Right hindlimb (tissue), 1 donor: Measurements from ENCODE around the gene CNIH3.
"Not testable (repeated sequence)": the region's sequence is repeated elsewhere in the genome, so short reads cannot be mapped to it uniquely, and the experiment has no call there.

ENCODE experiments used
- DNase-seq: peaks from one replicate; pipeline ENCODE4 v3.0.0-alpha.2; 2018

CNIH3 gene

DNA sequence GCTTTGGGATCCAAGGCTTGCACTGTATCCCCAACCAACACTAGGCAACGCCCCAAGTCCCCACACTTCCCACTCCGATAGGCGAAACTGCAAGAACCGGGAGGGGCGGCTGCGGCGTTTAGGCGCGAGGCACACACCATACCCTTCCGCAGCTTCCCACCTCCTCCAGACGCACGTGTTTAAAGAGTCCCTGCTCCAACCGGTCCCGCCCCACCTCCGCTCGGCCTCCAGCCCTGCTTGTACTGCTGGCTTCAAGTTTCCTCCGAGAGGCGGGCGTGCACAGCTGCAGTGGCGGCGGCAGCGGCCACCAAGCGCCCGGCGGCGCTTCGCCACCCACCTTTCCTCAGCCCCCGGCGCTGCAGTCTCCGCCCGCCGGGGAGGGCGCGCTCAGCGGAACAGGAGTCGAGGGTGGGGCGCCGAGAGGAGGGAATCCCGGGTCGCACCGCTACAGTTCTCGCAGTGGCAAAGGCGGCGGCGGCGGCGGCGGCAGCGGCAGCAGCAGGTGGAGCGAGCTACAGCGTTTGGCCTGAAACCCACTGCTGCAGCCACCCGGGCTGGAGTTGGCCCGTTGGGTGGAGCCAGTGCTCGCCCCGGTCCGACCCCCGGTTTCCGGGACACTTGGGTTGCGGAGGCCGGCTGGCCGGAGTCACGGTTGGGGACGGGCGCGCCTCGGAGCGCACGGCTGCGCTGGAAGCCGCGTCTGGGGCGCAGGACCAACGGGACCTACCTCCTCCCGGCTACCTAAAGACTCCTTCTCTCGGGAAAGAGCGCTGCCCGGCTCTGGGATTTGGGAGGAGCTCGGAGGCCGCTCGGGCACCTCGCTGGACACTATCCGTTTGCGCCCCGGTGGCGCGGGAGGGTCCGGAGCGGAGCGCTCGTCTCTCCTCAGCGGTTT lies at the start of gene CNIH3:
Gene CNIH3 (plus strand): TSS at position 457 of the 895 bp plus-strand sequence. CDS start 858 bp downstream, outside the sequence.
- DNase-seq = peak; percentile 62

DNA sequence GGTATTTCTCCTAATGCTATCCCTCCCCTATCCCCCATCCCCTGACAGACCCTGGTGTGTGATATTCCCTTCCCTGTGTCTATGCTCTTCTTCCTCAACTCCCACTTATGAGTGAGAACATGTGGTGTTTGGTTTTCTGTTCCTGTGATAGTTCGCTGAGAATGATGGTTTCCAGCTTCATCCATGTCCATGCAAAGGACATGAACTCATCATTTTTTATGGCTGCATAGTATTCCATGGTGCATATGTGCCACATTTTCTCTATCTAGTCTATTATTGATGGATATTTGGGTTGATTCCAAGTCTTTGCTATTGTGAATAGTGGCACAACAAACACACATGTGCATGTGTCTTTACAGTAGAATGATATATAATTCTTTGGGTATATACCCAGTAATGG lies 49.6 kb upstream of the CNIH3 start:
- not testable (repeated sequence) for DNase-seq

DNA sequence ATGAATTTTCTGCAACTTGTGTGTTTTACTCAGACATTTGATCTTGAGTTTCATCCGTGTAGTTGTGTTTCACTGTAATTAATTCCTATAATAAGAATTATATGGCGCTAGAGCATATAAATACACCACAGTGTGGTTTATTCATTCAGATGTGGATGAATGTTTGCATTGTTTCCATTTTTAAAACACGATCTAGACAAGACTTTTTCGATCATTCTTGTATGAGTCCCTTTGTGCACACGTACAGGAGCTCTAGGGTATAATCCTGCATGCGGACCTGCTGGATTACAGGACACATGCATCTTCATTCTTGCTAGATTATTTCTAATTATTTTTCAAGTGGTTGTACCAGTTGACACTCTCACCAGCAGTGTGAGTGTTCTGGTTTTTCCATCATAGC lies 46.8 kb upstream of the CNIH3 start:
- no peak for DNase-seq

DNA sequence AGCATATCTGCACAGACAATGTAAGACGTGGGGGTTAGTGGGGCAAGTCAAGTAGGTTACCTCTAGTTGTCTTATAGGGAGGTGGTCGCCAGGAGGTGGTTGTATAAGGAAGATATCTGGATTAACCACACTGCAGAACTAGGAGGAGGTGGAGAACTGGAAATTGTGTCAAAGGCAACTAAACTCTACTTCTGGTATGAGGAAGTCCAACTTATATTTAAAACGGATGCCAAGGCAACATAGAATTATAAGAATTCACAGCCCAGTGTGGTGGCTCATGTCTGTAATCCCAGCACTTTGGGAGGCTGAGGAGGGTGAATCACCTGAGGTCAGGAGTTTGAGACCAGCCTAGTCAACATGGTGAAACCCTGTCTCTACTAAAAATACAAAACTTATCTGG lies 44.1 kb upstream of the CNIH3 start:
- not testable (repeated sequence) for DNase-seq

DNA sequence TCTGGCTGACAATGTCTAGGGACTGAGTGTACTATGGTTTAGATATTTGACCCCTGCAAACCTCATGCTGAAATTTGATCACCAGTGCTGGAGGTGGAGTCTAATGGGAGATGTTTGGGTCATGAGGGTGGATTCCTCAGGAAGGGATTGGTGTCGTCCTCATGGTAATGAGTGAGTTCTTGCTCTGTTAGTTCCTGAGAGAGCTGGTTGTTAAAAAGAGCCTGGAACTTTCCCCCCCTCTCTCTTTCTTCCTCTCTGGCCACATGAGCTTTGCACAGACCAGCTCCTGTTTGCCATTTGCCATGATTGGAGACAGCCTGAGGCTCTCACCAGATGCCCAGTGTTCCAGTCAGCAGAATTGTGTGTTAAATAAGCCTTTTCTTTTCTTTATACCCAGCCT lies 36.6 kb upstream of the CNIH3 start:
- no peak for DNase-seq

DNA sequence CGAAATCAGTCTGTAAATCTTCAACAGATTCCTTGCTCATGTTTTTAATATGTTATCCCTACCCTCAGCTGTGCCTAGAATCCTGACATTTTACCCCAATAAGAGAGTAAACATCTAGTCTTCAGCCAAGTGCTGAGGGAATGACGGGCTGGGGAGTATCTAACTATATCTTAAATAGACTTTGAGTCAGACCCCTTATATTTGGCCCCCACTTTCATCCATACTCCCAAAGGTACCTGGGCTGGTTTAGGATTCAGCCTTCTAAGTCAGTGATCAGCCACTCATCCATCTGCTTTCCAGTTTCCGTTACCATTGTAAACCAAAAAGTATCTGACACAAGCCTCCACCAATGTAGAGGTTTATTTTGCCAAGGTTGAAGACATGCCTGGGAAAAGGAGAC lies 36.1 kb upstream of the CNIH3 start:
- DNase-seq = no peak

DNA sequence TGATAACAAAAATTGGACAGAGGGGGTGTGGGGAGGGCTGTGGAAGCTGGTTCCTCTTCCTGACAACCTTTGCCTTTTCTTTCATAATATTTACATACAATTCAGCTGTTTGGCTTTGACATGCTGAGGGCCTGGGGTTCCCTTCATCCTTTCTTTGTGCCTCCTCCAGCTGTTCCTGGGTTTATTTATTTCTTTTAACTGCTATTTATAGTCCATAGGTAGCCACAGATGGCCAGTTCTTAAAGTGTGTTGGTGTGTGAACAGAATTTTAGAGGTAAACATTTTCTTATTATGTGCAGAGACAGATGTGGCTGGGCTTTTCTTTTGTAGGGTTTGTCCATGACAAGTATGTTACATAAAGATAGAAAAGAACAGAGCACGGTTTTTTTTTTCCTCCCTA lies 34.1 kb upstream of the CNIH3 start:
- DNase-seq = no peak

DNA sequence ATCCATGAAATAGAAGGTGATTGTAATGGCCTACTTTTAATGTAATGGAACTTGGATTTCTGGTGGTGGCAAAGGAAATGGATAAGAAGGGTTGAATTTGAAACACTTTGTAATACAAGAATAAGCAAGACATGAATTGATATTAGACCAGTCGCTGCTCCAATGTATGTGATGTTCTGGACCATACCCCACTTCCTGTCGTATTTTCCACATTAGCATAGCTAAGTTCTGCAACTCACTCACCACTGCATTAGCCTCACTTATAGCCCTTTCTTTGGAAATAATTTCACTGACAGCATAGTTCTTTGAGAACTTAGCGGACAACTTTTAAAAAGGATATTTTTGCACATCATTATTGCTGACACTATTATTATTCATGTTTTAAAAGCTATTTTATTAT lies 32.3 kb upstream of the CNIH3 start:
- no peak for DNase-seq

DNA sequence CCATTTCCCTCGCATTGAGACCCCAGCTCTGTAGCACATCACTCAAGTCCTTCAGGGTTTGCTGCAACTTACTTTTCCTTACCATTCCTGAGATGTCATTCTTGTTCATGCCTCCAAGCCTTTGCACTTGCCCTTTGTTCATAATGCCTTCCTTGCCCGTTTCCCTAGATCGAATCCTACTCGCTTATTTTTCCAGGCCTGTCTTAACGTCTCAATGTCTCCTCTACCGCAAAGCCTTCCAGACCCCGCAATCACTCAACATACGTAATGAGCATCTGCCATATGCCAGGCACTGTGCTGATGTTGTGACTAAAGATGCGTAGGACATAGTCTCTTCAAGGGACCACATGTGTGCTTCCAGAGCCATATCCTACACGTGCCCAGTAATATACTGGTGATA lies 31.1 kb upstream of the CNIH3 start:
- DNase-seq = no peak

DNA sequence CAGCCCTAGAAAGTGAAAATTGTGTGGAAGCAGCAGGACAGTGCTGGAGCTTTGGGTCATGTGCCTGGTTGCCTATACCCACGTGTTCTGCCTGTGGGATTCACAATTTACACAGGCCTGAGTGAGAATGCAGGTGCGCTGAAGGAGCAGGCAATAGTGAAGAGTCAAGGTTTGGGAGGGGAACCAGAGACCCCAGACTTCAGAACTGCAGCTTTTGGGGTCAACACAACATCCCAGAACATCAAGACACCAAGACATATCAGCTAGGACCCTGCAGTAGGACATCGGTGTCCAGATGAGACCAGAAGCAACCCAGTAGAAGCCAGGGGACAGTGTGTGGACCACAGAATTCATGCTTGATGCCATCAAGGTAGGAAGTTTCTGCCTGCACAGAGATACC lies 29.1 kb upstream of the CNIH3 start:
- no peak for DNase-seq

DNA sequence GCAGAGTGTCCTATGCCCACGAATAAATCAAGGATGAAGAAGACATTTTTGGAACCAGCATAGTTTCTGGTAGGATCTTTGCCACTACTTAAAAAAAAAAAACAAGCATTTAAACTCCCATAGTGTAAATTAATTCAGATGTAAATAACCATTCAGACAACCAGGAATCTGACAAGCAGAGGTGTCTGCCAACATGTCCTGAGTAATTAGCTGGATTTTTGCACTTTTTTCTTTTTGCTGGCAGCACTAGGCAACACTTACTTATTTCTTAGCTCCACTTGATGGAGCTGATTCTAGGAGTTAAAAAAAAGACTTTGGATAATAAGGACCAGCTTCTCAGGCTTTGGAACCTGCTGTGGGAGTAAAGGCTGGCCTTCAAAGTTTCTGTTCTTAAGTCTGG lies 27.6 kb upstream of the CNIH3 start:
- no peak for DNase-seq

DNA sequence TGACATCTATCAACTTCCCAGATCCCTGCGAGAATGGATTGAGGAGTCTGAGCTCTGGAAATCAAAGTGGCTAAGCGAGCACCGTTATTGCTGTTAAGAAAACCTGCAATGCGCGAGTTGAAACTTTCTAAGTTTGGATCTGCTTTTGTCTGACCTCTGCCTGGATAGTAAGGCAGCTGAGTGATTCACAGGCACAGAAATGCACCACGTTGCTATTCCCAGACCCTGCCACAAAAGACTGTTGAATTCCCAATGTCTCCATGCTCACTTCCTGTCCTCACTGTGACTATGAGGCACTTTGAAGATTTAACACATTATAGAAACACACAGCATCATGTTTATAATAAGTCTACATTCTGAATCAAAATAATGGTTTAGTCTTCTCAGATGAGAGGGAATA lies 27.1 kb upstream of the CNIH3 start:
- no peak for DNase-seq

DNA sequence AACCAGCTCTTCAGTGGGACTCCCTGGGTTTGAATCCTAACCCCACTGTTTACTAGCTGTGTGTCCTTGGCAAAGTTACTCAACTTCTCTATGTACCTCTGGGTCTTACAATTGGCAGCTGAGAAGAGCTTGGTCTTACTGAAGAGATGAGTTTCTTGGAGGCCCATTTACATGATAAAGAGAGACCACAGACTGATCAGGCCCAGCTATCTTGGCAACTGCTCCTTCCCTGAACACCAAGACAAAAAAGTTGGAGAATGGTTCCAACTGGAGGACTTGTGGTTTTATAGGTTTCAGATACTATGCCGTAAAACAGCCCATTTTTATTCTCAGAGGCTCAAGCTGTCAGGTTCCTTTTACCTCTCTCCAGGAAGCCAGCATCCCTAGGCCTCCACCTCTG lies 24.8 kb upstream of the CNIH3 start:
- no peak for DNase-seq

DNA sequence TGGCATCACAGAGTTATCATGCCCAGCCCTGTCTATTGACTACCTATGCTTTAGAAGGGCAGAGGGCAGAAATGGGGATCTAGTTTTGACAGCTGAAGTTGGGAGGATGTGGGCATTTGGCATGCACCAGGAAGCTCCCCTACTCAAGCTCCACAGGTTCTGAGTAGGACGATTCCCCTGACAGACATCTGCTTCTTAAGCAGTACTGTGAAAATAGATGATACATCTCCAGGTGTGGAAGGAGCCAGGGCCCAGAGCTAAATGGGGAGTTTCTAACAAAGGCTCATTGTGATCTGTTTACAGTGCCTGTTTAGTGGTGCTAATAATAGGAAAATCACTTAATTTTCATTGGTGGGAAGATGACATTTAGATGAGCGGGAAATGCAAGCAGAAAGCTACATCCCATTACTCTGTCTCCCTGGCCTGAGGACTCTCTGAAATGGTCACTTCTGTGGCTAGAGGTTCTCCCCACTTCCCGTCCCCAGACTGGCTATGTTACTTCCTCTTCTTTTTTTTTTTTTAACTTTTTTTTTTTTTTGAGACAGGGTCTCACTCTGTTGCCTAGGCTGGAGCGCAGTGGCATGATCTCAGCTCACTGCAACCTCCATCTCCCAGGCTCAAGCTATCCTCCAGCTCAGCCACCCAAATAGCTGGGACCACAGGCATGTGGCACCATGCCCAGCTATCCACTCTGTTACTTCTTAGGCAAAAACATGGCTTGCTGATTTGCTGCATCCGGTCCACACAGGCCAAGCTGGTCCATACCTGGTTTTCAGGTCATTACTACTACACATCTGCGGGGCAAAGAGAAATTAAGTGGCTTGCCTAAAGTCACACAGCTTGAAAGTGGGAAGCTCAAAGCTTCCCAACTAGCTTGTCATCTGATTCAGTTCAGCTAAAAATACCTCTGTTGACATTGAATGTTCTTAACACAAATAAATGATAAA lies 23.2 kb upstream of the CNIH3 start:
- peak; percentile 56 for DNase-seq

DNA sequence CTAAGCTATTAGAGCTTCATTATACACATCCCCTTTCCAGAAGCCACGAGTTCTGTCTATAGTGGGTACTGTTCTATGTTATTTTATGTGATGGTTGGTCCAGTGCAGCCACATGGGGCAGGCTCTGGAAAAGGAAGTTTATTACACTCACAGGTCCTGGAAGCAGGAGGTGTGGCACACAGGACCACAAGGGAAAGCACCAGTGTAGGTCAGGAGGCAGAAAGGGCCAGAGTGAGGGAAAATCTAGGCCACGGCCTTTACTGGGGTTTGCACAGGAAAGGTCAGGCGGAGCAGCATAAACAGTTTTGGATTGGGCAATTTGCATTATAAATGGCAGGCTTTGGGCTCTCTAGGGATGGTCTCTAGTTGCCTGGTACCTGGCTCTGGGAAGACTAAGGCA lies 21.8 kb upstream of the CNIH3 start:
- DNase-seq = no peak

DNA sequence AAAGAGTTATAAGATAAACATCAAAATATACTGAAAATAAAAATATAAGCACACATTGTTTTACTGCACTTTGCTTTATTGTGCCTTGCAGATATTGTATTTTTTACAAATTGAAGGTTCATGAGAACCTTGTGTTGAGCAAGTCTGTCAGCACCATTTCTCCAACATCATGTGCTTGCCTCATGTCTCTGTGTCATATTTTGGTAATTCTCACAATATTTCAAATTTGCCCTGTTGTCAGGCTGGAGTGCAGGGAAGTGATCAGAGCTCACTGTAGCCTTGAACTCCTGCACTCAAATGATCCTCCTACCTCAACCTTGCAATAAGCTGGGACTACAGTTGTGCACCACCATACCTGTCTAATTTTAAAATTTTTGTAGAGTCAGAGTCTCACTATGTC lies 21.3 kb upstream of the CNIH3 start:
- no peak for DNase-seq

DNA sequence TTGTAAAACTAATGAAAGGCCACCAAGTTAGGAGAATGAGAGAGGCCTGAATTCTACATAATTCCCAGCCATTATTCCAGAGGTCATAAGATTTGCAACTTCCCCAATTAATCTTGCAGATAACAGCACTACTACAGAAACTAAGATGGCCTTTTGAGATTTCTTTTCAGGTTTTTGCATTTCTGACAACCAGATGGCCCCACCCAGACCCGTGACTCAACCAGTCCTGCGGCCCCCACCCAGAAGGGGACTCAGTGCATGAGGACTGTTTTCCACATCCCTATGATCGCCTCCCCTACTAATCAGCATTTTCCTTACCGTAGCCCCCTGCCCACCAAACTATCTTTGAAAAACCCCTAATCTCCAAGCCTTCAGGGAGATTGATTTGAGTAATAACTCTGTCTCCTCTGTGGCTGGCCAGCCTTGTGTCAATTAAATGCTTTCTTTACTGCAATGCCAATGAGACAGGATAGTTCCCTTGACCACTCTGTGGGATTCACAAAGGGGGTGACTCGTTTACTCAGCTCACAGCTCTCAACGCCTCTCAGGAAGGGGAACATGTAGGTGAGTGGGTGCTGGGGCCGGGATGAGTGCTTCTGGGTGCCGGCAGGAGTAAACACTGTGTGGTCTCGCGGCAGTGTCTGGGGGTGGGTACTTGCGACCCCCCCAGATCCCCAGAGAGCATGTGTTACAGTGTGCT lies 10.5 kb upstream of the CNIH3 start:
- no peak for DNase-seq

DNA sequence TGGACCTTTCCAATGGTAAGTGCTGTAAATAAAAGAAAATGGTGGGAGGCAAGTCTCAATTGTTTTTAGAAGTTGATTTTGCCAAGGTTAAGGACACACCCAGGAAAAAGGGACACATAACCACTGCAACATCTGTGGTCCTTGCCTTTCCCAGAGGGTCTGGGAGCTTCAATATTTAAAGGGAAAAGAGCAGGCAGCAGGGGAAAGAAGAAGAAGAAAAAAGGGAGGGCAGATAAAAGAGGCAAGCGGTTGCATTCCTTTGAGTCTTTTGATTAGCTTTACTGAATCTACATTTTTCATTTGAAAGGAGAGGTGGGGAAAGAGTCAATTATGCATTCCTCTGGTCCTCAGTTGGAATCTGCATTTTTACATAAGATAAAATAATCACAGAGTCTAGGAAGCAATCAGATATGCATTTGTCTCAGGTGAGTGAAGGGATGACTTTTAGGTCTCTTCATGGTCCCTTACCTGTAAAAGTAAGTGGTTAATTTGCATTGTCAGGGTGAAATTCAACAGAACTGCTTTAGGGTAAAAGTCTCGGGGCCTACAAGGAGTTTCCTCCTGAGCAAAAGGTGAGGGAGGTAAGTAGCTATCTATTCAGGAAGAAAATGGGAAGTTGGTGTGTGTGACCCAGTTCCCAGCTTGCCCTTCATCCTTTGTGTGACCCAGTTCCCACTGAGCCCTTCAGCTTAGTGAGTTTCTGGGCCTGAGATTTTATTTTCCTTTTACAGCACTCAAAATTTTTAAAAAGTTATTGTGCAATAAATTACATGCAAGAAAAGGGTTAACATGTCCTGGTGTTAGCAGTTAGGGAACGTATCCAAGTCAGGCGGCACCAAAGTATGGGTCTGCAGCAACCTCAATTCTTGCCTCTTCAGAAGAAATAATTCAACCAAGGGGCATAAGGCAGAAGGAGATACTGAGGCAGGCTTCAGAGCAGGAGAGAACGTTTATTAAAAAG lies 8.6 kb upstream of the CNIH3 start:
- DNase-seq = no peak

DNA sequence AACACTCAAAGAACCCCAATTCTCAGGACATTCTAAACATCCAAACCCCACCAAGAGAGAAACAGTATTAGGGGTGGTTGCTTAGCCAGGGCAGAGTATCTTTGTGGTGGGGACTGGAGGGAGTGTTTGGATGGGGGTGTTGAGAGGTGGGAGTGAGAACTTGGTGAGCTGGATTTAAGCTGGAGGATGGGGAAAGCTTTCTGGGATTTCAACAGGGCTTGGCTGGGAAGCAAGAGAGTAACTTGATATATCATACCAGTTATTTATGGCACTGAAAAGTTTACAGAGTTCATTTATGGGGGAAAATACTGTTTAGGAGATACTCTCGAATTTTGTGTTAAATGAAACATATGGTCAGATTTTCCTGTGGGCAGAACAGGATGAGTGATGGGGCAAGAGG lies 6.8 kb upstream of the CNIH3 start:
- DNase-seq = no peak

DNA sequence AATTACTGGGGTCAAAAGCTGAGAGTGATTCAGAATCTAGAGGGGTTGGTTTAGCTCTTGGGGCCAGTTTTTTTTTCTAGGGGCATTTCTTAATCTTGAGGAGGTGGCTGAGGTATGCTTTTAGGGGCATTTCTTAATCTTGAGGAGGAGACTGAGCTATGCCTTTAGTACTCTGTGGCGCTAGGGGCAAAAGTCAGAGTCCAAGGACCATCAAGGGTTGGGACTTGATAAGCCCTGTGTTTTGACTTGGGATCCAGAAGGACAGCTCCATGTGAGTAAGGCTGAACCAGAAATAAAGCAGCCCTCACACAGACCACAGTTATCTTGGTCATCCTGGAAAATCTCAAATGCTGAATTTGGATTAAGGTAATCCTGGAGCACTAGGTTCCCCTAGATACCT lies 3.9 kb upstream of the CNIH3 start:
- DNase-seq = no peak

DNA sequence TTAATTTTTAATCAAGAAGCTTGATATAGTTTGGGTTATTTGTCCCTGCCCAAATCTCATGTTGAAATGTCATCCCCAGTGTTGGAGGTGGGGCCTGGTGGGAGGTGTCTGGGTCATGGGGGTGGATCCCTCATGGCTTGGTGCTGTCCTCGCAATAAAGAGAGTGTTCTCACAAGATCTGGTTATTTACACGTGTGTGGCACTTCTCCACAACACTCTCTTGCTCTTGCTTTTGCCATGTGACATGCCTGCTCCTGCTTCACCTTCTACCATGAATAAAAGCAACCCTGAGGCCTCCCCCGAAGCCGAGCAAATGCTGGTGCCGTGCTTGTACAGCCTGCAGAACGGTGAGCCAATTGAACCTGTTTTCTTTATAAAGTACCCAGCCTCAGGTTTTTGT lies 2.6 kb upstream of the CNIH3 start:
- DNase-seq = no peak
